ENCODE measurements around the gene MBNL2.

MBNL2 gene

GRCh38 chr13:97298816-97299215, 76.7 kb downstream of the MBNL2 start:
- H3K27ac ChIP-seq (ENCODE audit: low read length) = no peak overlapping the region
- H3K9ac ChIP-seq (ENCODE audit: low read length) = no peak overlapping the region

GRCh38 chr13:97300871-97301270, 78.7 kb downstream of the MBNL2 start:
- no peaks in the 10 kb centered on the region for H3K4me1 ChIP-seq (ENCODE audit: control insufficient read depth, low read depth, low read length)
- H3K9me3 ChIP-seq (ENCODE audit: control insufficient read depth, low read depth, low read length) = no peaks in the 10 kb centered on the region
- no peaks in the 10 kb centered on the region for H3K27me3 ChIP-seq (ENCODE audit: control insufficient read depth, insufficient read depth, low read length)
- H3K9ac ChIP-seq (ENCODE audit: low read length) = no peak overlapping the region
- H3K4me3 ChIP-seq (ENCODE audit: low read length) = no peak overlapping the region
- H3K36me3 ChIP-seq (ENCODE audit: control insufficient read depth, low read depth, low read length) = no peaks in the 10 kb centered on the region
- H3K27ac ChIP-seq (ENCODE audit: low read length) = no peak overlapping the region

More at GRCh38 chr13:97298816-97299215, 76.7 kb downstream of the MBNL2 start:
- H3K4me3 ChIP-seq (ENCODE audit: low read length) = no peak overlapping the region
- no peaks in the 10 kb centered on the region for H3K36me3 ChIP-seq (ENCODE audit: control insufficient read depth, low read depth, low read length)
- H3K9me3 ChIP-seq (ENCODE audit: control insufficient read depth, low read depth, low read length) = no peaks in the 10 kb centered on the region
- H3K4me1 ChIP-seq (ENCODE audit: control insufficient read depth, low read depth, low read length) = no peaks in the 10 kb centered on the region
- no peaks in the 10 kb centered on the region for H3K27me3 ChIP-seq (ENCODE audit: control insufficient read depth, insufficient read depth, low read length)

GRCh38 chr13:97301382-97302095, 79.4 kb downstream of the MBNL2 start:
- Histone ChIP-seq H3K36me3 (ENCODE audit: control insufficient read depth, low read depth, low read length) (no peaks in the 10 kb centered on the region), H3K27ac (ENCODE audit: low read length) (no peak overlapping the region), H3K4me1 (ENCODE audit: control insufficient read depth, low read depth, low read length) (no peaks in the 10 kb centered on the region), H3K9ac (ENCODE audit: low read length) (no peak overlapping the region), H3K9me3 (ENCODE audit: control insufficient read depth, low read depth, low read length) (no peaks in the 10 kb centered on the region), H3K4me3 (ENCODE audit: low read length) (no peak overlapping the region), H3K27me3 (ENCODE audit: control insufficient read depth, insufficient read depth, low read length) (no peaks in the 10 kb centered on the region)

GRCh38 chr13:97302611-97303010, 80.5 kb downstream of the MBNL2 start:
- Histone ChIP-seq H3K4me1 (ENCODE audit: control insufficient read depth, low read depth, low read length) (no peaks in the 10 kb centered on the region), H3K4me3 (ENCODE audit: low read length) (no peak overlapping the region), H3K27me3 (ENCODE audit: control insufficient read depth, insufficient read depth, low read length) (no peaks in the 10 kb centered on the region), H3K27ac (ENCODE audit: low read length) (no peak overlapping the region), H3K36me3 (ENCODE audit: control insufficient read depth, low read depth, low read length) (no peaks in the 10 kb centered on the region), H3K9ac (ENCODE audit: low read length) (no peak overlapping the region), H3K9me3 (ENCODE audit: control insufficient read depth, low read depth, low read length) (no peaks in the 10 kb centered on the region)

GRCh38 chr13:97306106-97306505, 84.0 kb downstream of the MBNL2 start:
- H3K9ac ChIP-seq (ENCODE audit: low read length) = no peak overlapping the region

GRCh38 chr13:97306645-97307044, 84.5 kb downstream of the MBNL2 start:
- Histone ChIP-seq H3K4me3 (ENCODE audit: low read length) (no peak overlapping the region), H3K27ac (ENCODE audit: low read length) (no peak overlapping the region), H3K36me3 (ENCODE audit: control insufficient read depth, low read depth, low read length) (no peaks in the 10 kb centered on the region), H3K9me3 (ENCODE audit: control insufficient read depth, low read depth, low read length) (no peaks in the 10 kb centered on the region), H3K4me1 (ENCODE audit: control insufficient read depth, low read depth, low read length) (peaks cover 7% of the 10 kb centered on the region), H3K27me3 (ENCODE audit: control insufficient read depth, insufficient read depth, low read length) (no peaks in the 10 kb centered on the region), H3K9ac (ENCODE audit: low read length) (no peak overlapping the region)

More at GRCh38 chr13:97306106-97306505, 84.0 kb downstream of the MBNL2 start:
- Histone ChIP-seq H3K9me3 (ENCODE audit: control insufficient read depth, low read depth, low read length) (no peaks in the 10 kb centered on the region), H3K36me3 (ENCODE audit: control insufficient read depth, low read depth, low read length) (no peaks in the 10 kb centered on the region), H3K27ac (ENCODE audit: low read length) (no peak overlapping the region), H3K27me3 (ENCODE audit: control insufficient read depth, insufficient read depth, low read length) (no peaks in the 10 kb centered on the region), H3K4me1 (ENCODE audit: control insufficient read depth, low read depth, low read length) (peaks cover 7% of the 10 kb centered on the region), H3K4me3 (ENCODE audit: low read length) (no peak overlapping the region)

GRCh38 chr13:97307118-97307881, 85.2 kb downstream of the MBNL2 start:
- Histone ChIP-seq H3K27ac (ENCODE audit: low read length) (no peak overlapping the region), H3K4me3 (ENCODE audit: low read length) (no peak overlapping the region), H3K9me3 (ENCODE audit: control insufficient read depth, low read depth, low read length) (no peaks in the 10 kb centered on the region), H3K36me3 (ENCODE audit: control insufficient read depth, low read depth, low read length) (no peaks in the 10 kb centered on the region), H3K27me3 (ENCODE audit: control insufficient read depth, insufficient read depth, low read length) (no peaks in the 10 kb centered on the region), H3K4me1 (ENCODE audit: control insufficient read depth, low read depth, low read length) (peaks cover 7% of the 10 kb centered on the region), H3K9ac (ENCODE audit: low read length) (no peak overlapping the region)

- H3K9ac ChIP-seq (ENCODE audit: low read length) = no peak overlapping the region
- H3K4me1 ChIP-seq (ENCODE audit: control insufficient read depth, low read depth, low read length) = peaks cover 7% of the 10 kb centered on the region
- no peaks in the 10 kb centered on the region for H3K9me3 ChIP-seq (ENCODE audit: control insufficient read depth, low read depth, low read length)
- H3K36me3 ChIP-seq (ENCODE audit: control insufficient read depth, low read depth, low read length) = no peaks in the 10 kb centered on the region
- no peak overlapping the region for H3K27ac ChIP-seq (ENCODE audit: low read length)
- no peak overlapping the region for H3K4me3 ChIP-seq (ENCODE audit: low read length)
- H3K27me3 ChIP-seq (ENCODE audit: control insufficient read depth, insufficient read depth, low read length) = no peaks in the 10 kb centered on the region
Observed at GRCh38 chr13:97307882-97308624, 85.9 kb downstream of the MBNL2 start.

GRCh38 chr13:97308735-97309429, 86.7 kb downstream of the MBNL2 start:
- H3K9ac ChIP-seq (ENCODE audit: low read length) = no peak overlapping the region
- no peaks in the 10 kb centered on the region for H3K36me3 ChIP-seq (ENCODE audit: control insufficient read depth, low read depth, low read length)
- H3K4me1 ChIP-seq (ENCODE audit: control insufficient read depth, low read depth, low read length) = peaks cover 7% of the 10 kb centered on the region
- H3K27ac ChIP-seq (ENCODE audit: low read length) = no peak overlapping the region
- no peaks in the 10 kb centered on the region for H3K27me3 ChIP-seq (ENCODE audit: control insufficient read depth, insufficient read depth, low read length)
- no peaks in the 10 kb centered on the region for H3K9me3 ChIP-seq (ENCODE audit: control insufficient read depth, low read depth, low read length)
- no peak overlapping the region for H3K4me3 ChIP-seq (ENCODE audit: low read length)

GRCh38 chr13:97310809-97311436, 88.8 kb downstream of the MBNL2 start:
- Histone ChIP-seq H3K27me3 (ENCODE audit: control insufficient read depth, insufficient read depth, low read length) (no peaks in the 10 kb centered on the region), H3K9me3 (ENCODE audit: control insufficient read depth, low read depth, low read length) (no peaks in the 10 kb centered on the region), H3K27ac (ENCODE audit: low read length) (no peak overlapping the region), H3K9ac (ENCODE audit: low read length) (no peak overlapping the region), H3K4me3 (ENCODE audit: low read length) (no peak overlapping the region), H3K4me1 (ENCODE audit: control insufficient read depth, low read depth, low read length) (peaks cover 7% of the 10 kb centered on the region), H3K36me3 (ENCODE audit: control insufficient read depth, low read depth, low read length) (no peaks in the 10 kb centered on the region)

- Histone ChIP-seq H3K27ac (ENCODE audit: low read length) (no peak overlapping the region), H3K4me1 (ENCODE audit: control insufficient read depth, low read depth, low read length) (peaks cover 7% of the 10 kb centered on the region), H3K27me3 (ENCODE audit: control insufficient read depth, insufficient read depth, low read length) (no peaks in the 10 kb centered on the region), H3K4me3 (ENCODE audit: low read length) (no peak overlapping the region), H3K36me3 (ENCODE audit: control insufficient read depth, low read depth, low read length) (no peaks in the 10 kb centered on the region), H3K9me3 (ENCODE audit: control insufficient read depth, low read depth, low read length) (no peaks in the 10 kb centered on the region), H3K9ac (ENCODE audit: low read length) (no peak overlapping the region)
Observed at GRCh38 chr13:97311956-97312355, 89.8 kb downstream of the MBNL2 start.

Data from iPS-18a (cell line).